ENCODE data around the gene HOXD3.

- TF ChIP-seq CTCF (IDR thresholded peaks at IDR 0.05) = no peak
- no peak for TF ChIP-seq POLR2A (IDR thresholded peaks at IDR 0.05)
Observed at GRCh38 chr2:176152350-176153181, 4.5 kb upstream of the HOXD3 start.

Data from upper lobe of left lung (tissue), 4 donors.